ENCODE measurements around the gene KLF17. TPM values are rescaled to one million over a fixed set of nuclear protein-coding genes. Genes with fewer than 3 reads are reported as not detected.

The KLF17 gene
- total RNA-seq, 2 donors from 2014 or later, result not detected

- Histone ChIP-seq H3K27me3 (ENCODE audit: control insufficient read depth, insufficient read depth, low read length, poor library complexity, severe bottlenecking) (no peaks in the 10 kb centered on the region), H3K36me3 (ENCODE audit: control insufficient read depth, insufficient read depth, low read length) (no peaks in the 10 kb centered on the region), H3K9ac (ENCODE audit: extremely low read depth, low read length, poor library complexity, severe bottlenecking) (no peak overlapping the region), H3K27ac (ENCODE audit: low read depth, low read length) (no peak overlapping the region), H3K4me1 (ENCODE audit: control insufficient read depth, insufficient read depth, low read length) (no peaks in the 10 kb centered on the region), H3K4me3 (ENCODE audit: low read length) (no peak overlapping the region), H3K9me3 (ENCODE audit: control insufficient read depth, low read length) (no peaks in the 10 kb centered on the region)
- Mint-ChIP-seq H3K4me1 (no peaks in the 10 kb centered on the region), H3K9me3 (peaks cover 2% of the 10 kb centered on the region), H3K4me3 (no peak overlapping the region), H3K27me3 (ENCODE audit: insufficient read depth) (peaks cover 11% of the 10 kb centered on the region), H3K36me3 (ENCODE audit: low read depth) (no peaks in the 10 kb centered on the region), H3K27ac (no peak overlapping the region)
- TF ChIP-seq CTCF (conservative IDR thresholded peaks at IDR 0.05), result no peak
- DNase-seq, result no peak
- WGBS, 2 experiments (ENCODE audit: insufficient coverage in 1 of 2, insufficient read length in 1 of 2), result 93 to 100% methylated on average over 3 to 5 of the region's 5 CpGs
These were observed 1.9 kb downstream of the KLF17 start for GRCh38 chr1:44120398-44120949.

GRCh38 chr1:44129616-44130500 lies 11.2 kb downstream of the KLF17 start:
- H3K9me3 ChIP-seq (ENCODE audit: control insufficient read depth, low read length), result no peaks in the 10 kb centered on the region
- Mint-ChIP-seq H3K36me3 (ENCODE audit: low read depth) (no peaks in the 10 kb centered on the region), H3K27me3 (ENCODE audit: insufficient read depth) (peaks cover 42% of the 10 kb centered on the region), H3K4me1 (peaks cover 3% of the 10 kb centered on the region), H3K27ac (no peak overlapping the region), H3K4me3 (no peak overlapping the region), H3K9me3 (no peaks in the 10 kb centered on the region)
- H3K27ac ChIP-seq (ENCODE audit: low read depth, low read length), result no peak overlapping the region
- DNase-seq, result no peak
- peaks cover 28% of the 10 kb centered on the region for H3K27me3 ChIP-seq (ENCODE audit: control insufficient read depth, insufficient read depth, low read length, poor library complexity, severe bottlenecking)
- no peaks in the 10 kb centered on the region for H3K4me1 ChIP-seq (ENCODE audit: control insufficient read depth, insufficient read depth, low read length)
- TF ChIP-seq CTCF (conservative IDR thresholded peaks at IDR 0.05), result no peak
- WGBS, 2 experiments (ENCODE audit: insufficient coverage in 1 of 2, insufficient read length in 1 of 2), result 88 to 91% methylated on average over 11 to 16 of the region's 16 CpGs
- H3K36me3 ChIP-seq (ENCODE audit: control insufficient read depth, insufficient read depth, low read length), result no peaks in the 10 kb centered on the region
- H3K9ac ChIP-seq (ENCODE audit: extremely low read depth, low read length, poor library complexity, severe bottlenecking), result no peak overlapping the region
- no peak overlapping the region for H3K4me3 ChIP-seq (ENCODE audit: low read length)

- H3K9me3 Mint-ChIP-seq, result no peaks in the 10 kb centered on the region
- H3K36me3 Mint-ChIP-seq (ENCODE audit: low read depth), result no peaks in the 10 kb centered on the region
- H3K4me1 Mint-ChIP-seq, result peaks cover 3% of the 10 kb centered on the region
- no peak overlapping the region for H3K27ac ChIP-seq (ENCODE audit: low read depth, low read length)
- H3K27ac Mint-ChIP-seq, result no peak overlapping the region
- peaks cover 34% of the 10 kb centered on the region for H3K27me3 ChIP-seq (ENCODE audit: control insufficient read depth, insufficient read depth, low read length, poor library complexity, severe bottlenecking)
- peaks cover 45% of the 10 kb centered on the region for H3K27me3 Mint-ChIP-seq (ENCODE audit: insufficient read depth)
- TF ChIP-seq CTCF (conservative IDR thresholded peaks at IDR 0.05), result no peak
- no peaks in the 10 kb centered on the region for H3K9me3 ChIP-seq (ENCODE audit: control insufficient read depth, low read length)
- no peak for DNase-seq
- no peaks in the 10 kb centered on the region for H3K4me1 ChIP-seq (ENCODE audit: control insufficient read depth, insufficient read depth, low read length)
- no peak overlapping the region for H3K4me3 Mint-ChIP-seq
- no peak overlapping the region for H3K4me3 ChIP-seq (ENCODE audit: low read length)
- no peaks in the 10 kb centered on the region for H3K36me3 ChIP-seq (ENCODE audit: control insufficient read depth, insufficient read depth, low read length)
- WGBS, 2 experiments (ENCODE audit: insufficient coverage in 1 of 2, insufficient read length in 1 of 2), result 83 to 95% methylated on average over 3 of the region's 3 CpGs
- no peak overlapping the region for H3K9ac ChIP-seq (ENCODE audit: extremely low read depth, low read length, poor library complexity, severe bottlenecking)
These were observed 12.8 kb downstream of the KLF17 start for GRCh38 chr1:44131411-44131810.
